Loucy (cell line): ENCODE measurements around the gene KRT77.

Source experiments
- H2AFZ ChIP-seq: fragments of 200-600 bp; sonication (generic); 2 replicates; pipeline ENCODE4 v1.6.0; 2016; ENCODE audit warnings: antibody characterized with exemption, mild to moderate bottlenecking, low read length, moderate library complexity
- H3F3A ChIP-seq: fragments of 200-600 bp; 2 replicates; pipeline ENCODE4 v1.6.0; 2016; ENCODE audit warnings: antibody characterized with exemption, low read depth, mild to moderate bottlenecking
- H3K27me3 ChIP-seq: fragments of 200-600 bp; sonication (generic); 2 replicates; pipeline ENCODE4 v1.6.1; 2014; ENCODE audit warnings: low read length, mild to moderate bottlenecking; ENCODE audit not compliant: insufficient read depth, poor library complexity, severe bottlenecking
- H3K36me3 ChIP-seq: fragments of 200-600 bp; sonication (generic); 2 replicates; pipeline ENCODE4 v1.6.1; 2016; ENCODE audit warnings: low read length; ENCODE audit not compliant: insufficient read depth
- H3K4me1 ChIP-seq: fragments of 200-600 bp; sonication (generic); 2 replicates; pipeline ENCODE4 v1.5.1; 2014; ENCODE audit warnings: low read length, mild to moderate bottlenecking; ENCODE audit not compliant: insufficient read depth, poor library complexity, severe bottlenecking
- H3K4me2 ChIP-seq: fragments of 200-600 bp; sonication (generic); 2 replicates; pipeline ENCODE4 v1.6.0; 2014; ENCODE audit warnings: antibody characterized with exemption, low read length, low read depth, mild to moderate bottlenecking; ENCODE audit not compliant: poor library complexity, severe bottlenecking
- H3K4me3 ChIP-seq: fragments of 200-600 bp; sonication (generic); 2 replicates; pipeline ENCODE4 v1.5.1; 2014; ENCODE audit warnings: low read length, mild to moderate bottlenecking, mixed read lengths; ENCODE audit not compliant: poor library complexity, severe bottlenecking
- H3K79me2 ChIP-seq: fragments of 200-600 bp; sonication (generic); 2 replicates; pipeline ENCODE4 v1.6.1; 2014; ENCODE audit warnings: low read length; ENCODE audit not compliant: insufficient read depth
- H3K9ac ChIP-seq: fragments of 200-600 bp; sonication (generic); 2 replicates; pipeline ENCODE4 v1.6.0; 2014; ENCODE audit warnings: mild to moderate bottlenecking, low read depth, low read length, moderate library complexity; ENCODE audit not compliant: poor library complexity, severe bottlenecking
- H3K9me2 ChIP-seq: fragments of 200-600 bp; sonication (generic); replicated peaks from 2 replicates; pipeline ENCODE4 v1.6.1; 2016; ENCODE audit warnings: low read depth, low read length, mixed read lengths
- H3K9me3 ChIP-seq: fragments of 200-600 bp; sonication (generic); 2 replicates; pipeline ENCODE4 v1.6.1; 2014; ENCODE audit warnings: mild to moderate bottlenecking, antibody characterized with exemption, low read length, low read depth; ENCODE audit not compliant: insufficient read depth
- H4K20me1 ChIP-seq: fragments of 200-600 bp; sonication (generic); 2 replicates; pipeline ENCODE4 v1.6.0; 2014; ENCODE audit warnings: antibody characterized with exemption, low read length, mild to moderate bottlenecking; ENCODE audit not compliant: insufficient read depth, poor library complexity, severe bottlenecking
- CTCF ChIP-seq: fragments of 200-600 bp; sonication (generic); conservative IDR thresholded peaks from 2 replicates; pipeline ENCODE4 v1.5.1; 2014; ENCODE audit warnings: mild to moderate bottlenecking, antibody characterized with exemption, low read length
- EZH2phosphoT487 ChIP-seq: fragments of 200-600 bp; IDR thresholded peaks from 2 replicates; pipeline ENCODE4 v1.6.1; 2018; ENCODE audit warnings: antibody characterized with exemption, mild to moderate bottlenecking, moderate library complexity, borderline replicate concordance

KRT77 gene

GRCh38 chr12:52699960-52700359, 3.4 kb downstream of the KRT77 start:
- no peaks in the 10 kb centered on the region for H4K20me1 ChIP-seq

GRCh38 chr12:52699373-52699772, 4.0 kb downstream of the KRT77 start:
- Histone ChIP-seq H3K4me2 (no peak overlapping the region), H4K20me1 (no peaks in the 10 kb centered on the region), H2AFZ (no peak overlapping the region), H3K4me3 (no peak overlapping the region), H3K9me3 (no peaks in the 10 kb centered on the region), H3K9me2 (no peaks in the 10 kb centered on the region), H3K4me1 (peaks cover 10% of the 10 kb centered on the region), H3K36me3 (no peaks in the 10 kb centered on the region), H3K9ac (no peak overlapping the region), H3K27me3 (no peaks in the 10 kb centered on the region), H3F3A (no peaks in the 10 kb centered on the region), H3K79me2 (no peaks in the 10 kb centered on the region)
- TF ChIP-seq CTCF = no peak
- TF ChIP-seq EZH2phosphoT487 = no peak

More at GRCh38 chr12:52699960-52700359, 3.4 kb downstream of the KRT77 start:
- Histone ChIP-seq H3K36me3 (no peaks in the 10 kb centered on the region), H2AFZ (no peak overlapping the region), H3K9me2 (no peaks in the 10 kb centered on the region), H3K79me2 (no peaks in the 10 kb centered on the region), H3K9ac (no peak overlapping the region), H3K4me1 (peaks cover 10% of the 10 kb centered on the region), H3K9me3 (no peaks in the 10 kb centered on the region), H3K4me2 (no peak overlapping the region), H3F3A (no peaks in the 10 kb centered on the region), H3K4me3 (no peak overlapping the region), H3K27me3 (no peaks in the 10 kb centered on the region)
- TF ChIP-seq EZH2phosphoT487 (no peak), CTCF (no peak)

- Histone ChIP-seq H2AFZ (no peak overlapping the region), H3K79me2 (no peaks in the 10 kb centered on the region), H4K20me1 (no peaks in the 10 kb centered on the region), H3K4me2 (no peak overlapping the region), H3K36me3 (no peaks in the 10 kb centered on the region), H3F3A (no peaks in the 10 kb centered on the region), H3K27me3 (no peaks in the 10 kb centered on the region), H3K4me1 (peaks cover 8% of the 10 kb centered on the region), H3K4me3 (no peak overlapping the region), H3K9ac (no peak overlapping the region), H3K9me2 (no peaks in the 10 kb centered on the region), H3K9me3 (no peaks in the 10 kb centered on the region)
- TF ChIP-seq CTCF = no peak
- no peak for TF ChIP-seq EZH2phosphoT487
These were observed 4.5 kb downstream of the KRT77 start for GRCh38 chr12:52698651-52699340.
